GM10248 (cell line): Measurements from ENCODE around the gene GRB7.

ENCODE experiments used
- CTCF ChIA-PET: fragments of 300-600 bp; sonication (Branson Sonifier 250); formaldehyde crosslinking; extraction: SDS; loops from one replicate; lab custom pipeline; 2021; ENCODE audit warnings: antibody characterized with exemption; lab: Yijun Ruan, JAX
- POLR2A ChIA-PET: fragments of 350-650 bp; sonication (Branson Sonifier 250); formaldehyde crosslinking; extraction: SDS; loops from one replicate; lab custom pipeline; 2020; ENCODE audit warnings: antibody characterized with exemption; lab: Yijun Ruan, JAX
- DNase-seq: peaks from one replicate; pipeline ENCODE4 v3.0.0; 2012; ENCODE audit errors: extremely low spot score
- CTCF ChIP-seq: IDR thresholded peaks from 2 replicates; pipeline ENCODE4 v1.5.1; 2012; ENCODE audit warnings: mild to moderate bottlenecking, low read depth; ENCODE audit errors: extremely low read depth, missing control alignments, control extremely low read depth

The GRB7 gene

GRCh38 chr17:39738568-39738901 lies 797 bp downstream of the GRB7 start:
- no peak for TF ChIP-seq CTCF
- DNase-seq = peak; percentile 77
- POLR2A ChIA-PET = no interaction called here
- CTCF ChIA-PET = interaction anchor here (1.6 kb wide), 1 partner anchor 8 kb away, joined by 9 read pairs; the partner anchor contains the start of gene MIEN1

- no peak for DNase-seq
- no peak for TF ChIP-seq CTCF
- CTCF ChIA-PET = interaction anchor here (1.6 kb wide), 1 partner anchor 9 kb away, joined by 9 read pairs; the partner anchor contains the start of gene MIEN1
- POLR2A ChIA-PET = no interaction called here
Observed at GRCh38 chr17:39738983-39739884, 1.5 kb downstream of the GRB7 start.

GRCh38 chr17:39739885-39740356 lies 2.2 kb downstream of the GRB7 start:
- CTCF ChIA-PET = interaction anchor here (1.6 kb wide), 1 partner anchor 9 kb away, joined by 9 read pairs; the partner anchor contains the start of gene MIEN1
- no peak for DNase-seq

GRCh38 chr17:39740357-39741111 lies 2.8 kb downstream of the GRB7 start:
- POLR2A ChIA-PET = no interaction called here
- no peak for TF ChIP-seq CTCF
- DNase-seq = no peak
- CTCF ChIA-PET = interaction anchor here (1.6 kb wide), 1 partner anchor 10 kb away, joined by 9 read pairs; the partner anchor contains the start of gene MIEN1

More at GRCh38 chr17:39739885-39740356, 2.2 kb downstream of the GRB7 start:
- TF ChIP-seq CTCF = no peak
- POLR2A ChIA-PET = no interaction called here

GRCh38 chr17:39742126-39742855 lies 4.6 kb downstream of the GRB7 start:
- ChIA-PET POLR2A (no interaction called here), CTCF (interaction anchor here (0.9 to 1.9 kb wide), 4 partner anchors 11 to 121 kb away, joined by 3 to 8 read pairs (median 4); partner anchors contain the start of gene MIEN1)
- TF ChIP-seq CTCF = no peak
- no peak for DNase-seq
